ENCODE data around the gene ZFYVE28.
"Not testable (repeated sequence)": the region's sequence is repeated elsewhere in the genome, so short reads cannot be mapped to it uniquely, and the experiment has no call there.

Gene ZFYVE28

GRCh38 chr4:2286904-2287593, 131.4 kb downstream of the ZFYVE28 start:
- peak; percentile 39 for DNase-seq

DNA sequence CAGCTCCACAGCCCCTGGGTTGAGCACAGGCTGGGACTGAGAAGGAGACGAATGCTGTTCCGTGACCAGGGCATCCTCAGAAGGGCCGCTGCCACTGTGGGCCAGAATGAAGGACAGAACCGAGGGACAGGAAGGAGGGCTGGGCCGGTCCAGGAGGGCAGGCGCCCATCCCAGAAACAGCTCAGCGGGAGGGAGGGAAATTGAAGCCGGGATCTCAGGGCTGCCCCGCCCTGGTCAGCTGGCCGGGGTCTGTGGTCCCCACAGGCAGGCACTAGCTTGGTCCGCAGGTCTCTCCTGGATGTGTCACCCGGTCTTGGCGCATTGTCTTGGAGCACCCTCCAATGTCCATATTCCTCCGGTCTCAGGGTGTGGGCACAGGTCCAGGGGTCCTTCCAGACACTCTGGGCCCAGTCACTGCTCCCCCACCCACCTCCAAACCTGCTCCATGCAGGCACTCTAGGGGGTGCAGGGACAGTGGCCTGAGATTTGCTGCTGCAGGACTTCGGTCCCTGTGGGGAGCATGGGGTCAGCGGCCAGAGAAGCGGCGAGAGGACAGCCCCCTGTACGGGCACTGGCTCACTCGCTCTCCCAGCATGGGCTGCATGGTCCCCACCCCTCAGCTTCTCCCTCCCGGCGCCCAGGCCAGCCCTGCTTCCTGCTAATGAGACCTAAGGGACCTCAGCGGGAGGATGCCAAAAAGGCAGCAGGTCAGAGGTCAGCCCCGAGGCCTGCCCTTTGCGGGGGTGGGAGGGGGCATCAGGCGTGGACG, 132.6 kb downstream of the ZFYVE28 start:
- peak; percentile 34 for DNase-seq

- peak; percentile 30 for DNase-seq
Observed at GRCh38 chr4:2284934-2285612, 133.4 kb downstream of the ZFYVE28 start.

GRCh38 chr4:2284161-2284933, 134.1 kb downstream of the ZFYVE28 start:
- peak; percentile 20 for DNase-seq

- no peak for DNase-seq
Observed at GRCh38 chr4:2283199-2283711, 135.2 kb downstream of the ZFYVE28 start.

- no peak for DNase-seq
Observed at GRCh38 chr4:2281575-2282343, 136.7 kb downstream of the ZFYVE28 start.

GRCh38 chr4:2280531-2281300, 137.7 kb downstream of the ZFYVE28 start:
- no peak for DNase-seq

DNA sequence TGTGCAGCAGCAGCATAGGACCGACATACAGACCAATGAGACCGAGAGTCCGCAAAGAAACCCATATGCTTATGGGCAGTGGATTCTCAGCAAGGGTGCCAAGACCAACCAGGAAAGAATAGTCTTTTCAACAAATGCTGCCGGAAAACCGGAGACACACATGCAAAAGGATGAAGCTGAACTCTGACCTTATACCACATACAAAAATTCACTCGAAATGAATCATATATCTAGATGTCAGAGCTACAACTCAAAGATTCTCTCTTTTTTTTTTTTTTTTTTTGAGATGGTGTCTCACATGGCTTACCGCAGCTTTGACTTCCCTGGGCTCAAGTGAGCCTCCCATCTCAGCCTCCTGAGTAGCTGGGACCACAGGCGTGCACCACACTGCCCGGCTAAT, 140.5 kb downstream of the ZFYVE28 start:
- DNase-seq, result no peak

DNA sequence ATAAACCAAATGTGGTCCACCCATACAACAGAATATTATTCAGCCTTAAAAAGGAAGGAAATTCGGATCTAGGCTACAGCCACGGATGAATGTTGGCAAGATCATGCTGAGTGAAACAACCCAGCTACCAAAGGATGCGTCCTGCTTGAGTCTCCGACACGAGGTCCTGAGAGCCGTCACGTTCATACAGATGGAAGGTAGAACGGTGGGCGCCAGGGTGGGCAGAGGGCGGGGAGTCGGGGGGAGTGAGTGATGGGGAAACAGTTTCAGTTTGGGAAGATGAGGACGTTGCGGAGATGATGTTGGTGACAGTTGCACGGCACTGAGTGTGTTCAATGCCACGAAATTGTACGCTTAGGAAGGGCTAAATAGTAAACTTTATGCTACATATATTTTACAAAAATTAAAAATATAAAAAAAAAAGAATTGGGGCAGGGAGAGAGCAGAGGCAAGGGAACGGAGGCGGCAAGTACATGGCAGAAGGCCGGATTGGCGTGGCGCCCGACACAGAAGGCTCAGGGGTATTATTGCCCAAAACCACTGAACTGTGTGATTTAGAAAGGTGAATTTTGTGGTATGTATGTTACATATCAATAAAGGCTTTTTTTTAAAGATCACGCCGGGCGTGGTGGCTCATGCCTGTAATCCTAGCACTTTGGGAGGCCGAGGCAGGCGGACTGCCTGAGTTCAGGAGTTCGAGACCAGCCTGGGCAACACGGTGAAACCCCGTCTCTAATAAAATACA, 141.7 kb downstream of the ZFYVE28 start:
- no peak for DNase-seq

DNA sequence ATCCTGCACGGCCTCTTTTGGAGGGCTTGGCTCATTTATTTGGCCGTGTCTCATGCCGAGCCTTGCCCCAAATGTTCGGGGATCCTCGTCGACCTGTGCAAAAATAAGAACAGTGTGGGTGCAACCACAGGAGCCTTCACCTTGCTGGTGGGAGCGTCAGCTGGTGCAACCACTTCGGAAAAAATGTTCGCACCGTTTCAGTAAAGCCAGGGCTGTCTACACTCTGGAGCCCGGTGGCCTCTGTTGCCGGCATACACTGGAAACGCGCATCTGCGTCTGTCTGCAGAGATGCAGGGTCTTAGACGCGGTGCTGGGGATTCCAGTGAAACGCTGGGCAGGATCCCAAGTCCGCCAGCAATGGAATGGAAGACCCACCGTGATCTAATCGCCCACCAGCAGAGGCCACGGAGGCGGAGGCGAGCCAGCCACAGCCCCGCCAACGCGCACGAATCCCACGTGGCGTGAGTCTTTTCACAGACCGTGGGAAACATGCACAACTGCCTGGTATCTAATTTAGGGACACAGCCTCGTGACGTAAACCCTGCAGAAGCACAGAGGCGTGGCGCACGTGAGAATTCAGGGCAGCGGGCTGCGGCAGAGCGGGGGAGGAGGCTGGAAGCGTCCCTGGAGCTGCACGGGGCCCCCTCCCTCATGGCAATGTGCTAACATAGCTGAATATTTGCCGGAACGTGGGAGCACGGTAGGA, 142.7 kb downstream of the ZFYVE28 start:
- no peak for DNase-seq

GRCh38 chr4:2275044-2275397, 143.4 kb downstream of the ZFYVE28 start:
- DNase-seq, result not testable (repeated sequence)

DNA sequence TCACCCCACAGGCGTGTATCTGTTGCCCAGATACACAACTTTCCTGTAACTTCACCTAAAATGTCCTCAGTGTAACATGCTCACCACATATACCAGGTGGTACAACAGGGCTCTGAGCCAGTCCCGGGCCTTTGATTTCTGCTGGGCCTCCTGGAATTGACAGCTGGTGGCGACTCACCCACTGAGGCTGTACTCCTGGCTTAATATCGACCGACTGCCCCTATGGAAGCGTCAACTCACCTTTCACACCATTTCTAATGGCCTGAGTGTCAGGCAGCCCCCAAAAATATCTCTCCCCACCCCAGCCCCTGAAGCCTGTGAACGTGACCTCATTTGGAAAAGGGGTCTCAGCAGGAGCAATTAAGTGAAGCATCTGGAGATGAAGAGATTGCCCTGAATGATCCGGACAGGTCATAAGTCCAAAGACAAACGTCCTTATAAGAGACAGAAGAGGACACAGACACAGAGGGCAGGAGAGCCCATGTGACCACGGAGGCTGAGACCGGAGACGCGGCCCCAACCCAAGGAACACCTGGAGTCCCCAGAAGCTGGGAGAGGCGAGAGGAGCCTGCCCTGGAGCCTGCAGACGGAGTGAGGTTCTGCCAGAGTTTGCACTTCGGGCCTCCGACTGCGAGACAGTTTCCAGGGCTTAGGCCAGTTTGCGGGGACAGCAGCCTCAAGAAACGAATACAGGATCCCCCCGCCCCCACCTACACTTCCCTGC, 144.0 kb downstream of the ZFYVE28 start:
- DNase-seq, result no peak

DNA sequence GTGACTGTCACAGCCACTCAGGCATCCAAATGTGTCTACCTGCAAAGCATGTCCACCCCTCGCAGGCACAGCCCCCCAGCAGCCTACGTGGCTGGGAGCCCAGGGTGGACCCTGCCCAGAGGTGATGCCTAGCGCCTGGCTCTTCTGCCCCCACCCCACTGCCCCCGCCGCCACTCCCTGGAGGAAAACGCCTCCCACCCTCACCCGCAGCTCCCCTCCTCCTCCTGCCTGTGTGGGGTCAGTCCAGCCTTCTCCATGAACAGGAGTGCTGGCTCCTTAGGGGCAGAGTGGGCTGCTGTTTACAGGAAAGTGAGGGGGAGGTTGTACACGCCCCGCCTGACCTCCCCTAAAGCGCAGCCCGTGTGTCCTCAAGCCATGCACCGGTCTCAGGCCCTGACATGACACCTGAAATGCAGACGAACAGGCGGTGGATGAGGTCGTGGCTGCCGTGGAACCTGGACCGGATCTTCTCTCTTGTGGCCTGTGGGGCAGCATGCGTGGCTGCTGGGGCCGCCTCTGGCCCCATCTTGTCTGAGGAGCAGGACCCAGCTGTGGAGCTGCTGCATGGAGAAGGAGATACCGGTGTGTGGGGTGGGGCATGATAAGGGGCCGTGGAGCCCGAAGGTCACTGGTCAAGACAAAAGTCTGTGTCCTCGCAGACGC, 144.7 kb downstream of the ZFYVE28 start:
- no peak for DNase-seq

GRCh38 chr4:2273221-2273620, 145.2 kb downstream of the ZFYVE28 start:
- no peak for DNase-seq

GRCh38 chr4:2272828-2273120, 145.7 kb downstream of the ZFYVE28 start:
- no peak for DNase-seq

DNA sequence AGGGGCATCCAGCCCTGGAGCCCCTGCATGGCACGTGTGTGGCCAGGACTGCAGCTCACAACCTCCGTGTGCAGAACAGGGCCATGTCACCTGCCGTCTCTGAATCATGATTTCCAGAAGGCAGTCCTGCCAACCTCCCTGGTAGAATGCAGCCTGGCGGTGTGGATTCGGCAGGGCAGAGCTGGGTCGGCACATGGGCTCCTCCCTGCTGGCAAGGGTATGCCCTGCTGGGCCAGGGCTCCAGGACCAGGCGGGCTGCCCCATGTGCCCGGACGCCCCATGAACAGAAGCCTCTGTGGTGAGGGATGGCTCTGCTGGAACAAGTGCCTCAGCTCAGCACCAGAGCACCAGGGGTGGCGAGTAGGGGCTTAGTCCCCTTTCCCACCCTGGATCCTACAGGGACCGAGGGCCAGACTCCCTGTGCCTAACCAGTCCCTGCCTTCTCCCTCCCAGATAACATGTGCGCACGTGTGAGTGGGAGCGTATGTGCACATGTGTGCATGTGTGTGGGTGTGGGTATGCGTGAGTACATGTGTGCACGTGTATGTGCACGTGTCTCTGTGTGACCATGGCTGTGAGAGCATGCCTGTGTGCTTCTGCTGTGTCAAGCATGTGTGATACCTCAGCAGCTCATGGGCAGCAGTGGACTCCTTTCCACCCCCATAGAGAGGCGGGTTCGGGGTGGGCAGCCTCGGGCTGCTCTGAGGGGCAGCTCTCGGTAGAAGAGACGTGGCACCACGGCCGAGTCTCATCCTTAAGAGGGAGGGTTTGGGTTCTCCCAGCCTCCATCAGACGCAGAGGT, 146.2 kb downstream of the ZFYVE28 start:
- DNase-seq, result no peak

DNA sequence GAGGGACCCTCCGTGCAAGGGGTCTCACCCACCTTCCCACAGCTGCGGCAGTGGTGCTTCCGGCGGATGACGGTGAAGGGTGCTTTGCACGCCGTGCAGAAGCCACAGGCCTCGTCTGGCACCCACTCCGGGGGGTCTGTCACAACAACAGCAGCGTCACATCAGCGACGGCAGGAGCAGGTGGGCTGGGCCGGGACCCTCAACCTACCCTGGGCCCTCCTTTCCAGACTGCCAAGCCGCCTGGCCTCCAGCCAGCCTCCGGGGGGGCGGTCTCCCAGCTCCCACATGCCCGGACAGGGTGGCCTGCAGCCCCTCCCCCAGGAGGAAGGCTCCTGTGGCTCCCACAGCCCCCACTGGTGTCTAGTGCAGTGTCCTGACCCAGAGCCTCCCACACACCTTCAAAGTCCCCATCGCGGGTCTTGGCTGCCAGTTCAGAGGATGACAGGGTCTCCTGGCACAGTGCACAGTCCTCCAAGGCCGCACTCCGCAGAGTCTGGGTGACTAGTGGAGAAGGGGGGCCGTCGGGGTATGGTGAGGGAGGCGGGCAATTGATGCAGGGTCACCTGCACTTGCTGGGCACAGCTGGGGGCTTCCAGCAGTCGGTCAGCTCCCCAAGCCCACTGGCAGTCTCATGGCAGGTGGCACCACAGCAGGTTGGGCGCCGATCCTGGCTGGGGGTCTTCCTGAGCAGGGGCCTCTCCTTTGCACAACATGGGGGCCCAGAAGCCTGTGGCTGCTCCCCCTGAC, 147.0 kb downstream of the ZFYVE28 start:
- DNase-seq, result no peak
